Measurements from ENCODE around the gene MTOR. TPM values are rescaled to one million over a fixed set of nuclear protein-coding genes. Genes with fewer than 3 reads are reported as not detected.

Gene MTOR
- total and polyA plus RNA-seq, 10 of the 15 experiments (the other 5 are each of a cell fraction or from before 2014, with no cell fraction given), result 6.6 to 41.8 (median 29.8) TPM

DNA sequence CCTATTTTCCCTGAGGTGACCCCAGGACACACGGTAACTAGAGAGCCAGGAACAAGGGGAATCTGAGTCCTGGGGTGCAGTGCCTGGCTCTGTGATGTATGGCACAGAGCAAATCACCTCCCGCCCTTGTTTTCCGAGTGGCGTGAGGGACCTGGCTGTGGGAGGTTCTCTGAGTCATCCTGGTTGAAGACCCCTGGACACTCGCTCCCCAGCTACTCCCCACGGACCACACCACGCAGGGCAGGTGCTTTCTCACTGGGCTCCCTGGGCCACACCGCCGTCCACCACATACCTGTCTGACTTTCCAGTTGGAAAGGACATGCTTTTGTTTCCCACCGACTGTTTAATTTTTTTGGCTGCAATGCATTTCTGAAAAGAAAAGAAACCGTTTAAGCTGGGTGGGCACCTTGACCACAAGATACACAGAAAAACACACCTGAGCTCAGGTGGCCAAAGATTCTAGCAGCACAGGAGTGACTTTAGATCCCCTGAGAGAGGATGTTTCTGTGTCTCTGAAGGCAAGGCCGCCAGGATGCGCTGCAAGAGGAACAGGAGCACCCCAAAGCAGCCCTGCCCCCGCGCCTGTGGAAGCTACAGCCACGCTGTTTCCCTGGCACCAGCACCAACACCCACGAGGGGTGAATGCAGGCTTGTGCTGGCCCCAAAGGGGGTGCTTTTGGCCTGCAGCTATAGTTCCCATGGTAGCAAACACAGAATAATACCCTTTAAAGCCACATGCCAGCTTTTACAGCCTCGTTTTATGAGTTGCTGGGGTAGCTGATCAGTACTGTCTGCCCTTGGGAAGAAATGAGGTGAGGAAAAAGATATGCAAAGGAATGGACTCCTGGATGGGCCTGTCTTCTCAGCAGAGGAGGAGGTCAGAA lies 194.4 kb downstream of the MTOR start:
- POLR2A ChIA-PET, result no interaction called here
- CTCF ChIA-PET, result interaction anchor here (6.3 kb wide), 1 partner anchor 30 kb away, joined by 57 read pairs; no protein-coding TSS in a partner anchor
- TF ChIP-seq CHD2 (IDR thresholded peaks at IDR 0.05; ENCODE audit: borderline replicate concordance, low read depth, low read length) (no peak), GATAD2B (conservative IDR thresholded peaks at IDR 0.05; ENCODE audit: low read depth) (no peak), ZNF217 (IDR thresholded peaks at IDR 0.05) (no peak), EP300 (IDR thresholded peaks at IDR 0.05; ENCODE audit: borderline replicate concordance in 1 of 2, control insufficient read depth in 1 of 2, low read depth in 2 of 2, low read length in 2 of 2) (no peak), CEBPB (IDR thresholded peaks at IDR 0.05; ENCODE audit: borderline replicate concordance in 1 of 2, low read depth in 2 of 2, low read length in 2 of 2) (no peak), RELA (IDR thresholded peaks at IDR 0.05; ENCODE audit: borderline replicate concordance, partially characterized antibody) (no peak), MTA2 (IDR thresholded peaks at IDR 0.05; ENCODE audit: low read depth) (no peak)
- TF ChIP-seq, protein P1, sequence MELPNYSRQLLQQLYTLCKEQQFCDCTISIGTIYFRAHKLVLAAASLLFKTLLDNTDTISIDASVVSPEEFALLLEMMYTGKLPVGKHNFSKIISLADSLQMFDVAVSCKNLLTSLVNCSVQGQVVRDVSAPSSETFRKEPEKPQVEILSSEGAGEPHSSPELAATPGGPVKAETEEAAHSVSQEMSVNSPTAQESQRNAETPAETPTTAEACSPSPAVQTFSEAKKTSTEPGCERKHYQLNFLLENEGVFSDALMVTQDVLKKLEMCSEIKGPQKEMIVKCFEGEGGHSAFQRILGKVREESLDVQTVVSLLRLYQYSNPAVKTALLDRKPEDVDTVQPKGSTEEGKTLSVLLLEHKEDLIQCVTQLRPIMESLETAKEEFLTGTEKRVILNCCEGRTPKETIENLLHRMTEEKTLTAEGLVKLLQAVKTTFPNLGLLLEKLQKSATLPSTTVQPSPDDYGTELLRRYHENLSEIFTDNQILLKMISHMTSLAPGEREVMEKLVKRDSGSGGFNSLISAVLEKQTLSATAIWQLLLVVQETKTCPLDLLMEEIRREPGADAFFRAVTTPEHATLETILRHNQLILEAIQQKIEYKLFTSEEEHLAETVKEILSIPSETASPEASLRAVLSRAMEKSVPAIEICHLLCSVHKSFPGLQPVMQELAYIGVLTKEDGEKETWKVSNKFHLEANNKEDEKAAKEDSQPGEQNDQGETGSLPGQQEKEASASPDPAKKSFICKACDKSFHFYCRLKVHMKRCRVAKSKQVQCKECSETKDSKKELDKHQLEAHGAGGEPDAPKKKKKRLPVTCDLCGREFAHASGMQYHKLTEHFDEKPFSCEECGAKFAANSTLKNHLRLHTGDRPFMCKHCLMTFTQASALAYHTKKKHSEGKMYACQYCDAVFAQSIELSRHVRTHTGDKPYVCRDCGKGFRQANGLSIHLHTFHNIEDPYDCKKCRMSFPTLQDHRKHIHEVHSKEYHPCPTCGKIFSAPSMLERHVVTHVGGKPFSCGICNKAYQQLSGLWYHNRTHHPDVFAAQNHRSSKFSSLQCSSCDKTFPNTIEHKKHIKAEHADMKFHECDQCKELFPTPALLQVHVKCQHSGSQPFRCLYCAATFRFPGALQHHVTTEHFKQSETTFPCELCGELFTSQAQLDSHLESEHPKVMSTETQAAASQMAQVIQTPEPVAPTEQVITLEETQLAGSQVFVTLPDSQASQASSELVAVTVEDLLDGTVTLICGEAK (IDR thresholded peaks at IDR 0.05; ENCODE audit: borderline replicate concordance), result no peak
- TF ChIP-seq, protein P2, sequence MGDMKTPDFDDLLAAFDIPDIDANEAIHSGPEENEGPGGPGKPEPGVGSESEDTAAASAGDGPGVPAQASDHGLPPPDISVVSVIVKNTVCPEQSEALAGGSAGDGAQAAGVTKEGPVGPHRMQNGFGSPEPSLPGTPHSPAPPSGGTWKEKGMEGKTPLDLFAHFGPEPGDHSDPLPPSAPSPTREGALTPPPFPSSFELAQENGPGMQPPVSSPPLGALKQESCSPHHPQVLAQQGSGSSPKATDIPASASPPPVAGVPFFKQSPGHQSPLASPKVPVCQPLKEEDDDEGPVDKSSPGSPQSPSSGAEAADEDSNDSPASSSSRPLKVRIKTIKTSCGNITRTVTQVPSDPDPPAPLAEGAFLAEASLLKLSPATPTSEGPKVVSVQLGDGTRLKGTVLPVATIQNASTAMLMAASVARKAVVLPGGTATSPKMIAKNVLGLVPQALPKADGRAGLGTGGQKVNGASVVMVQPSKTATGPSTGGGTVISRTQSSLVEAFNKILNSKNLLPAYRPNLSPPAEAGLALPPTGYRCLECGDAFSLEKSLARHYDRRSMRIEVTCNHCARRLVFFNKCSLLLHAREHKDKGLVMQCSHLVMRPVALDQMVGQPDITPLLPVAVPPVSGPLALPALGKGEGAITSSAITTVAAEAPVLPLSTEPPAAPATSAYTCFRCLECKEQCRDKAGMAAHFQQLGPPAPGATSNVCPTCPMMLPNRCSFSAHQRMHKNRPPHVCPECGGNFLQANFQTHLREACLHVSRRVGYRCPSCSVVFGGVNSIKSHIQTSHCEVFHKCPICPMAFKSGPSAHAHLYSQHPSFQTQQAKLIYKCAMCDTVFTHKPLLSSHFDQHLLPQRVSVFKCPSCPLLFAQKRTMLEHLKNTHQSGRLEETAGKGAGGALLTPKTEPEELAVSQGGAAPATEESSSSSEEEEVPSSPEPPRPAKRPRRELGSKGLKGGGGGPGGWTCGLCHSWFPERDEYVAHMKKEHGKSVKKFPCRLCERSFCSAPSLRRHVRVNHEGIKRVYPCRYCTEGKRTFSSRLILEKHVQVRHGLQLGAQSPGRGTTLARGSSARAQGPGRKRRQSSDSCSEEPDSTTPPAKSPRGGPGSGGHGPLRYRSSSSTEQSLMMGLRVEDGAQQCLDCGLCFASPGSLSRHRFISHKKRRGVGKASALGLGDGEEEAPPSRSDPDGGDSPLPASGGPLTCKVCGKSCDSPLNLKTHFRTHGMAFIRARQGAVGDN (IDR thresholded peaks at IDR 0.05), result no peak
- TF ChIP-seq, protein P3, sequence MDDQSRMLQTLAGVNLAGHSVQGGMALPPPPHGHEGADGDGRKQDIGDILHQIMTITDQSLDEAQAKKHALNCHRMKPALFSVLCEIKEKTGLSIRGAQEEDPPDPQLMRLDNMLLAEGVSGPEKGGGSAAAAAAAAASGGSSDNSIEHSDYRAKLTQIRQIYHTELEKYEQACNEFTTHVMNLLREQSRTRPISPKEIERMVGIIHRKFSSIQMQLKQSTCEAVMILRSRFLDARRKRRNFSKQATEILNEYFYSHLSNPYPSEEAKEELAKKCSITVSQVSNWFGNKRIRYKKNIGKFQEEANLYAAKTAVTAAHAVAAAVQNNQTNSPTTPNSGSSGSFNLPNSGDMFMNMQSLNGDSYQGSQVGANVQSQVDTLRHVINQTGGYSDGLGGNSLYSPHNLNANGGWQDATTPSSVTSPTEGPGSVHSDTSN (IDR thresholded peaks at IDR 0.05; ENCODE audit: insufficient replicate concordance, low read depth, low read length), result no peak

More for the DNA sequence above, 194.4 kb downstream of the MTOR start:
- Histone ChIP-seq H4K20me1 (ENCODE audit: control insufficient read depth, insufficient read depth) (no peaks in the 10 kb centered on the region), H3K4me2 (ENCODE audit: control insufficient read depth, insufficient read depth) (no peak overlapping the region), H3K9ac (ENCODE audit: control insufficient read depth, insufficient read depth, low read length) (no peak overlapping the region), H2AFZ (ENCODE audit: control insufficient read depth, low read depth, low read length) (no peak overlapping the region), H3K27ac (ENCODE audit: control insufficient read depth, insufficient read depth) (no peak overlapping the region), H3K36me3 (ENCODE audit: control insufficient read depth in 2 of 2, insufficient read depth in 2 of 2, low read length in 1 of 2) (peaks cover 34 to 38% of the 10 kb centered on the region in 2 experiments), H3K27me3 (replicated peaks in 1 of 2; ENCODE audit: control insufficient read depth in 2 of 2, insufficient read depth in 2 of 2, low read length in 1 of 2) (no peaks in the 10 kb centered on the region), H3K4me1 (ENCODE audit: control insufficient read depth, insufficient read depth, low read length) (peaks cover 20% of the 10 kb centered on the region), H3K79me2 (ENCODE audit: control insufficient read depth, insufficient read depth, low read length) (no peaks in the 10 kb centered on the region), H3K4me3 (no peak overlapping the region), H3K9me3 (replicated peaks; ENCODE audit: control insufficient read depth, insufficient read depth, low read length) (no peaks in the 10 kb centered on the region; the same call in 2 of the 3 replicates)
- in situ Hi-C loops (cut with MboI), result no loop called here
- DNase-seq (ENCODE audit: low read depth, low spot score), result no peak
- ChIA-PET RAD21 (ENCODE audit: unreplicated experiment) (no interaction called here), SMC1A (ENCODE audit: uncharacterized antibody, unreplicated experiment) (no interaction called here)
- intact Hi-C loops (cut with micrococcal nuclease; ENCODE audit: unreplicated experiment), result no loop called here
- BruUV-seq (replicated peaks), result no TSS peak
- FAIRE-seq, result no peak
- no peak for ATAC-seq
- WGBS (ENCODE audit: insufficient coverage, insufficient replicate concordance, low lambda C conversion rate, missing lambda C conversion rate), result 91% methylated on average over 18 of the region's 18 CpGs
